Lower leg skin (tissue), 3 donors: ENCODE data around the gene IL4I1.

ENCODE experiments used
- POLR2A ChIP-seq, 2 donors: fragments of 450-650 bp; IDR thresholded peaks; one replicate each; pipeline ENCODE4 v1.6.1; 2016 to 2017; ENCODE audit warnings: antibody characterized with exemption in 2 of 2, mild to moderate bottlenecking in 1 of 2, moderate library complexity in 1 of 2
- TF ChIP-seq, protein P1 (sequence below), 3 donors: fragments of 450-650 bp; IDR thresholded peaks; one replicate each; pipeline ENCODE4 v1.5.1; 2016; ENCODE audit warnings: antibody characterized with exemption in 3 of 3, mild to moderate bottlenecking in 3 of 3, moderate library complexity in 2 of 3

- TF ChIP-seq, protein P1, sequence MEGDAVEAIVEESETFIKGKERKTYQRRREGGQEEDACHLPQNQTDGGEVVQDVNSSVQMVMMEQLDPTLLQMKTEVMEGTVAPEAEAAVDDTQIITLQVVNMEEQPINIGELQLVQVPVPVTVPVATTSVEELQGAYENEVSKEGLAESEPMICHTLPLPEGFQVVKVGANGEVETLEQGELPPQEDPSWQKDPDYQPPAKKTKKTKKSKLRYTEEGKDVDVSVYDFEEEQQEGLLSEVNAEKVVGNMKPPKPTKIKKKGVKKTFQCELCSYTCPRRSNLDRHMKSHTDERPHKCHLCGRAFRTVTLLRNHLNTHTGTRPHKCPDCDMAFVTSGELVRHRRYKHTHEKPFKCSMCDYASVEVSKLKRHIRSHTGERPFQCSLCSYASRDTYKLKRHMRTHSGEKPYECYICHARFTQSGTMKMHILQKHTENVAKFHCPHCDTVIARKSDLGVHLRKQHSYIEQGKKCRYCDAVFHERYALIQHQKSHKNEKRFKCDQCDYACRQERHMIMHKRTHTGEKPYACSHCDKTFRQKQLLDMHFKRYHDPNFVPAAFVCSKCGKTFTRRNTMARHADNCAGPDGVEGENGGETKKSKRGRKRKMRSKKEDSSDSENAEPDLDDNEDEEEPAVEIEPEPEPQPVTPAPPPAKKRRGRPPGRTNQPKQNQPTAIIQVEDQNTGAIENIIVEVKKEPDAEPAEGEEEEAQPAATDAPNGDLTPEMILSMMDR (IDR thresholded peaks at IDR 0.05), result no peak
- TF ChIP-seq POLR2A (IDR thresholded peaks at IDR 0.05), result no peak
Measured at GRCh38 chr19:49890349-49891311, 6.1 kb downstream of the IL4I1 start.
